Measurements from ENCODE around the gene SURF4. TPM values are rescaled to one million over a fixed set of nuclear protein-coding genes. Genes with fewer than 3 reads are reported as not detected.

SURF4 gene
- total RNA-seq, 1 experiment from 2014 or later = 286 TPM

Small RNA genes within 50 kb of the gene (small RNA-seq; reads per million reads assigned to genes)
- gene RF00019 (not detected), gene SNORD24 (not detected), gene SNORD36A (not detected), gene SNORD36B (not detected), gene SNORD36C (not detected)

Other genes starting within 250 kb of the SURF4 start
- 0.13 and 0.21 TPM in 2 replicates for gene GBGT1, start 212.1 kb downstream of the SURF4 start, total RNA-seq (2014; rRNA removed; shearing (Covaris generic))
- gene OBP2B, start 166.8 kb downstream of the SURF4 start, total RNA-seq (2014; rRNA removed; shearing (Covaris generic)) = not detected in 2 replicates
- not detected in 2 replicates for gene ABO, start 100.9 kb downstream of the SURF4 start, total RNA-seq (2014; rRNA removed; shearing (Covaris generic))
- 25.1 and 36.1 TPM in 2 replicates for gene SURF6, start 39.9 kb downstream of the SURF4 start, total RNA-seq (2014; rRNA removed; shearing (Covaris generic))
- gene MED22, start 27.9 kb downstream of the SURF4 start, total RNA-seq (2014; rRNA removed; shearing (Covaris generic)) = 26.4 and 33.4 TPM in 2 replicates
- 2,307 and 2,771 TPM in 2 replicates for gene RPL7A, start 27.8 kb downstream of the SURF4 start, total RNA-seq (2014; rRNA removed; shearing (Covaris generic))
- 35.3 and 40.9 TPM in 2 replicates for gene SURF1, start 19.6 kb downstream of the SURF4 start, total RNA-seq (2014; rRNA removed; shearing (Covaris generic))
- 92.7 and 110 TPM in 2 replicates for gene SURF2, start 19.5 kb downstream of the SURF4 start, total RNA-seq (2014; rRNA removed; shearing (Covaris generic))
- not detected in 2 replicates for gene STKLD1, start 306 bp upstream of the SURF4 start, total RNA-seq (2014; rRNA removed; shearing (Covaris generic))
- 28.8 and 31.6 TPM in 2 replicates for gene REXO4, start 42.0 kb upstream of the SURF4 start, total RNA-seq (2014; rRNA removed; shearing (Covaris generic))
- gene ADAMTS13, start 46.3 kb upstream of the SURF4 start, total RNA-seq (2014; rRNA removed; shearing (Covaris generic)) = 0.07 and 0.19 TPM in 2 replicates
- 0.37 and 1.1 TPM in 2 replicates for gene CACFD1, start 83.9 kb upstream of the SURF4 start, total RNA-seq (2014; rRNA removed; shearing (Covaris generic))
- 2.3 and 2.4 TPM in 2 replicates for gene SLC2A6, start 103.0 kb upstream of the SURF4 start, total RNA-seq (2014; rRNA removed; shearing (Covaris generic))
- not detected in 2 replicates for gene MYMK, start 148.9 kb upstream of the SURF4 start, total RNA-seq (2014; rRNA removed; shearing (Covaris generic))
- not detected in 2 replicates for gene ADAMTSL2, start 158.6 kb upstream of the SURF4 start, total RNA-seq (2014; rRNA removed; shearing (Covaris generic))
- not detected in 2 replicates for gene FAM163B, start 233.3 kb upstream of the SURF4 start, total RNA-seq (2014; rRNA removed; shearing (Covaris generic))